NOMO-1 treated with dmso at 0.1 percent for 144 hours (cell line): ENCODE results near the gene NRG3.

Experiments used
- DNase-seq: peaks from one replicate; lab custom pipeline; 2025; ENCODE audit not compliant: unreplicated experiment; lab: John Stamatoyannopoulos, UW

Gene NRG3

GRCh38 chr10:82084496-82084895, 209.5 kb downstream of the NRG3 start:
- DNase-seq: no peak

GRCh38 chr10:82084904-82085303, 209.9 kb downstream of the NRG3 start:
- no peak for DNase-seq

- DNase-seq: no peak
Observed at GRCh38 chr10:82089327-82089726, 214.3 kb downstream of the NRG3 start.

GRCh38 chr10:82091413-82091812, 216.4 kb downstream of the NRG3 start:
- no peak for DNase-seq

GRCh38 chr10:82092111-82092510, 217.1 kb downstream of the NRG3 start:
- no peak for DNase-seq

- no peak for DNase-seq
Observed at GRCh38 chr10:82124713-82125112, 249.7 kb downstream of the NRG3 start.

GRCh38 chr10:82128527-82128926, 253.5 kb downstream of the NRG3 start:
- no peak for DNase-seq

GRCh38 chr10:82136103-82136502, 261.1 kb downstream of the NRG3 start:
- DNase-seq: no peak

- no peak for DNase-seq
Observed at GRCh38 chr10:82144153-82144552, 269.2 kb downstream of the NRG3 start.

- DNase-seq: no peak
Observed at GRCh38 chr10:82148764-82149163, 273.8 kb downstream of the NRG3 start.

GRCh38 chr10:82149674-82150073, 274.7 kb downstream of the NRG3 start:
- DNase-seq: no peak

- no peak for DNase-seq
Observed at GRCh38 chr10:82150123-82150900, 275.3 kb downstream of the NRG3 start.

GRCh38 chr10:82160307-82160706, 285.3 kb downstream of the NRG3 start:
- DNase-seq: no peak

GRCh38 chr10:82161264-82161663, 286.3 kb downstream of the NRG3 start:
- no peak for DNase-seq

GRCh38 chr10:82162549-82163195, 287.7 kb downstream of the NRG3 start:
- DNase-seq: no peak

GRCh38 chr10:82171899-82172298, 296.9 kb downstream of the NRG3 start:
- no peak for DNase-seq

GRCh38 chr10:82176587-82176986, 301.6 kb downstream of the NRG3 start:
- no peak for DNase-seq

- DNase-seq: no peak
Observed at GRCh38 chr10:82190432-82191260, 315.7 kb downstream of the NRG3 start.

GRCh38 chr10:82191653-82192052, 316.7 kb downstream of the NRG3 start:
- DNase-seq: no peak

- no peak for DNase-seq
Observed at GRCh38 chr10:82192665-82193064, 317.7 kb downstream of the NRG3 start.

GRCh38 chr10:82194419-82194818, 319.4 kb downstream of the NRG3 start:
- DNase-seq: no peak

- no peak for DNase-seq
Observed at GRCh38 chr10:82206831-82207230, 331.8 kb downstream of the NRG3 start.
